DND-41 (cell line): ENCODE data around the gene DEFB132.

Experiments
- ATAC-seq: fragments of 200-7000 bp; cut with Tn5 transposase; 3 replicates; pipeline ENCODE4 v1.9.1; 2021; ENCODE audit warnings: low read depth; ENCODE audit not compliant: insufficient read depth
- DNase-seq: peaks from one replicate; pipeline ENCODE4 v3.0.0-alpha.2; 2020
- H2AFZ ChIP-seq: 2 replicates; pipeline ENCODE4 v1.6.0; 2012; ENCODE audit warnings: low read depth, low read length
- H3K27ac ChIP-seq: 2 replicates; pipeline ENCODE4 v1.5.1; 2012; ENCODE audit warnings: low read length, inconsistent platforms
- H3K27me3 ChIP-seq: fragments of 200-600 bp; sonication (generic); 2 replicates; pipeline ENCODE4 v1.6.0; 2012; ENCODE audit warnings: low read length, mild to moderate bottlenecking, inconsistent platforms; ENCODE audit not compliant: insufficient read depth, poor library complexity
- H3K36me3 ChIP-seq: 2 replicates; pipeline ENCODE4 v1.5.1; 2012; ENCODE audit warnings: low read length, inconsistent platforms; ENCODE audit not compliant: insufficient read depth
- H3K4me1 ChIP-seq: 2 replicates; pipeline ENCODE4 v1.5.1; 2012; ENCODE audit warnings: mild to moderate bottlenecking, low read length; ENCODE audit not compliant: insufficient read depth
- H3K4me2 ChIP-seq: 2 replicates; pipeline ENCODE4 v1.6.0; 2012; ENCODE audit warnings: mild to moderate bottlenecking, moderate library complexity, low read length, inconsistent platforms; ENCODE audit not compliant: insufficient read depth
- H3K4me3 ChIP-seq, 2 experiments: fragments of 200-600 bp in 1 of 2; shearing (Covaris generic) in 1 of 2; 2 replicates each; pipeline ENCODE4 v1.5.1; 2012 to 2016; ENCODE audit warnings: inconsistent platforms in 2 of 2, low read length in 2 of 2, mild to moderate bottlenecking in 2 of 2, low read depth in 1 of 2, moderate library complexity in 1 of 2
- H3K79me2 ChIP-seq: 2 replicates; pipeline ENCODE4 v1.6.0; 2012; ENCODE audit warnings: low read length, inconsistent platforms; ENCODE audit not compliant: insufficient read depth
- H3K9ac ChIP-seq: 2 replicates; pipeline ENCODE4 v1.6.0; 2012; ENCODE audit warnings: low read depth, mild to moderate bottlenecking, inconsistent platforms, low read length, moderate library complexity
- H3K9me3 ChIP-seq: 2 replicates; pipeline ENCODE4 v1.5.1; 2012; ENCODE audit warnings: low read length, moderate library complexity, mild to moderate bottlenecking, inconsistent platforms; ENCODE audit not compliant: insufficient read depth, severe bottlenecking
- H4K20me1 ChIP-seq: 2 replicates; pipeline ENCODE4 v1.6.0; 2012; ENCODE audit warnings: low read length; ENCODE audit not compliant: insufficient read depth
- CTCF ChIP-seq: IDR thresholded peaks from 2 replicates; pipeline ENCODE4 v1.5.1; 2012; ENCODE audit warnings: borderline replicate concordance, low read length, moderate library complexity, mild to moderate bottlenecking; ENCODE audit not compliant: poor library complexity, severe bottlenecking; ENCODE audit errors: extremely low read depth
- EZH2 ChIP-seq: IDR thresholded peaks from 3 replicates; pipeline ENCODE4 v1.6.1; 2012; ENCODE audit warnings: borderline replicate concordance, low read depth, mild to moderate bottlenecking, moderate library complexity, low read length, inconsistent platforms; ENCODE audit not compliant: severe bottlenecking

The DEFB132 gene

GRCh38 chr20:297925-298775 lies 40.6 kb downstream of the DEFB132 start:
- H3K9me3 ChIP-seq: no peaks in the 10 kb centered on the region
- H3K9ac ChIP-seq: peak overlapping the region; percentile 95
- H4K20me1 ChIP-seq: peaks cover 38% of the 10 kb centered on the region
- H2AFZ ChIP-seq: peak overlapping the region; percentile 85
- peaks cover 43% of the 10 kb centered on the region for H3K79me2 ChIP-seq
- peak overlapping the region; percentile 95 for H3K4me2 ChIP-seq
- no peaks in the 10 kb centered on the region for H3K27me3 ChIP-seq
- peak; percentile 35 for ATAC-seq
- TF ChIP-seq EZH2 (no peak), CTCF (no peak)
- peak; percentile 60 for DNase-seq
- peak overlapping the region; percentile 81 for H3K27ac ChIP-seq
- peaks cover 33% of the 10 kb centered on the region for H3K36me3 ChIP-seq
- H3K4me1 ChIP-seq: peaks cover 37% of the 10 kb centered on the region
- peak overlapping the region; percentile 53 to 69 for H3K4me3 ChIP-seq

GRCh38 chr20:298776-299391 lies 41.4 kb downstream of the DEFB132 start:
- no peak for ATAC-seq
- no peaks in the 10 kb centered on the region for H3K9me3 ChIP-seq
- H3K27ac ChIP-seq: peak overlapping the region; percentile 81
- H3K27me3 ChIP-seq: no peaks in the 10 kb centered on the region
- H3K4me2 ChIP-seq: peak overlapping the region; percentile 95
- H3K36me3 ChIP-seq: peaks cover 33% of the 10 kb centered on the region
- H3K4me1 ChIP-seq: peaks cover 37% of the 10 kb centered on the region
- H3K4me3 ChIP-seq: peak overlapping the region; percentile 53 to 69
- H3K79me2 ChIP-seq: peaks cover 43% of the 10 kb centered on the region
- H4K20me1 ChIP-seq: peaks cover 38% of the 10 kb centered on the region
- TF ChIP-seq EZH2 (no peak), CTCF (no peak)
- H2AFZ ChIP-seq: no peak overlapping the region
- peak overlapping the region; percentile 95 for H3K9ac ChIP-seq
- no peak for DNase-seq

GRCh38 chr20:300345-300990 lies 42.9 kb downstream of the DEFB132 start:
- TF ChIP-seq EZH2 (no peak), CTCF (no peak)
- H3K4me1 ChIP-seq: peaks cover 37% of the 10 kb centered on the region
- H3K27ac ChIP-seq: no peak overlapping the region
- H3K36me3 ChIP-seq: peaks cover 33% of the 10 kb centered on the region
- H3K4me3 ChIP-seq: peak overlapping the region in 1 of 2 experiments; percentile 69; a peak in 1 of 4 replicates
- H3K9me3 ChIP-seq: no peaks in the 10 kb centered on the region
- H3K79me2 ChIP-seq: peaks cover 43% of the 10 kb centered on the region
- DNase-seq (no peak), ATAC-seq (no peak)
- peak overlapping the region; percentile 95 for H3K4me2 ChIP-seq
- peak overlapping the region; percentile 95; the same call in 1 of the 2 replicates for H3K9ac ChIP-seq
- no peak overlapping the region for H2AFZ ChIP-seq
- H4K20me1 ChIP-seq: peaks cover 38% of the 10 kb centered on the region
- no peaks in the 10 kb centered on the region for H3K27me3 ChIP-seq
